Measurements from ENCODE around the gene HDAC10.

The HDAC10 gene

DNA sequence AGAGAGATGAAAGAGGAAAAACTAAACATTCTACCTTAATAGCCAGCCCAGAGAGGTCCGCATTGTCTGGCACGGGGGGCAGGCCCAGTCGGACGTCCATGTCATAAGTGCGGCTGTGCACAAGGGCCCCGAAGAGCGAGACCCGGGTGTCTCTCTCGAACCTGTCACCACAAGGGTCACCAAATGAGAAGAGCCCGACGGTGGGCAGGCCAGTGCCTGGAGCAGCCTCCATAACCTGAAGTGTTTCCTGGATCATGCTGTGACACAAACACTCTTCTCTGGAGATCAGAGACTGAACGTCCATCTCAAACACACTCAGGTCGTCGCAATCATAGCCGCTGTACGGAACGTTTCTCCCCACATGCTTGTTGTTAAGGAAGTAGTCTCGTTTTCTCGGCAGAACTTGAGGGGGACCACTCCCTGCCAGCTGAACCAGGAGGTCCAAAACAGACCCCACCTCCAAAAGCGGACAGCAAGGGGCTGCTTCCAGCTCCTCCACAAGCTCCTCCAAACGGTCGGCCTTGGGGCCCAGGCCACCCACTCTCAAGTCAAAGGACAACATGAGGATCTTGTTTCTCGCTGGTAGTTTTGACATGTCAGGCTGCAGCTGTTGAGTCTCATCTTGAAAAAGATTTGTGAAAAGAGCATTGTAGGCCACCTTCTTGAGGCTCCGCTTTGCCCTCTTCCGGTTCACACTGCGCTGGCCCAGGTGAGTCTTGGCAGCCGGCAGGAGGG lies 7.2 kb downstream of the HDAC10 start:
- in situ Hi-C loops (cut with MboI; ENCODE audit: low sequenced_read_pairs): no loop called here
- Histone ChIP-seq H3K4me3 (peak overlapping the region; percentile 100), H3K9me3 (no peaks in the 10 kb centered on the region), H3K36me3 (replicated peaks) (peaks cover 43% of the 10 kb centered on the region), H3K27me3 (ENCODE audit: low read depth) (no peaks in the 10 kb centered on the region), H3K4me1 (peaks cover 3% of the 10 kb centered on the region; the same call in 1 of the 2 replicates)
- DNase-seq (ENCODE audit: low spot score in 2 of 2): no peak

DNA sequence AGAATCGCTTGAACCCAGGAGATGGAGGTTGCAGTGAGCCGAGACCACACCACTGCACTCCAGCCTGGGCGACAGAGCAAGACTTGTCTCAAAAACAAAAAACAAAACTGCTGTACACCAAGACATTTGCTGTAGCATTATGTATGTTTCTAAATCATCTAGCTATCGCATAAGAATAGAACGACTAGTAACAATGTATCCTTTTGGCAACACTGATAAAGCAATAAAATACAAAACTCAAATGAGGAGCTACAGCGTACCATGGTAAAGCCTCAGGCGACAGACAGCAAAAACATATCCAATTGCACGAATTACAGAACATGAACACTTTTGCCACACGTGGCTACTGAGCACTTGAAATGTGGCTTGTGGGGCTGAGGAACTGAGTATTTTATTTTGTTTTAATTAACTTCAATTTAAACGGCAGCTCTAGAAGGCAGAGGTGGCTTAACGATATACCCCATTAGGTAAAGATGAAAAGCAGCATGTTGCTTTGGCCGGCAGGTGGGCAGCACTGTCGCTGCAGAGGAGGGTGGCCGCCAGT lies 8.6 kb downstream of the HDAC10 start:
- H3K9me3 ChIP-seq: no peaks in the 10 kb centered on the region
- H3K4me1 ChIP-seq: peaks cover 3% of the 10 kb centered on the region; the same call in 1 of the 2 replicates
- in situ Hi-C loops (cut with MboI; ENCODE audit: low sequenced_read_pairs): no loop called here
- peak overlapping the region; percentile 100 for H3K4me3 ChIP-seq
- H3K27me3 ChIP-seq (ENCODE audit: low read depth): no peaks in the 10 kb centered on the region
- peaks cover 31% of the 10 kb centered on the region for H3K36me3 ChIP-seq (replicated peaks)
- peak in 1 of 2 experiments; percentile 11 for DNase-seq (ENCODE audit: low spot score in 2 of 2)

DNA sequence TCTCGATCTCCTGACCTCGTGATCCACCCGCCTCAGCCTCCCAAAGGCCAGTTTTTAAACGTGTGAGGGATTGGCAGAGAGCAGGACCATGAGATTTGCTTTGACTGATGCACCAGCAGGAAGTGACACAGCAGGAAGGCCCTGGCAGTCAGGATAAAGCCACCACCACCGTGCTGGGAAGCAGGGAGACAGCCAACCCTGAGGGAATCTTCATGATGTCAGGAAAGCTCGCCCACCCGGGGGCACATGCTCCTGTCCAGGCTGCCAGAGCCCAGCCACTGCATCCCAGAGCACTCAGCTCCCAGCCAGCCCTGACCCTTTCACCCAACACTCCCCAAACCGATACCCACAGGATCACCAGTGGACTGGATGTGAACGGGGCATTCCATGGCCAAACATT lies 12.3 kb downstream of the HDAC10 start:
- Histone ChIP-seq H3K36me3 (replicated peaks) (0 out of 2 replicates have a peak, but pooled peaks cover 5% of the 10 kb centered on the region), H3K9me3 (no peaks in the 10 kb centered on the region), H3K27me3 (ENCODE audit: low read depth) (no peaks in the 10 kb centered on the region), H3K4me1 (peaks cover 3% of the 10 kb centered on the region; the same call in 1 of the 2 replicates), H3K4me3 (no peak overlapping the region)
- in situ Hi-C loops (cut with MboI; ENCODE audit: low sequenced_read_pairs): no loop called here
- no peak for DNase-seq (ENCODE audit: low spot score in 2 of 2)

DNA sequence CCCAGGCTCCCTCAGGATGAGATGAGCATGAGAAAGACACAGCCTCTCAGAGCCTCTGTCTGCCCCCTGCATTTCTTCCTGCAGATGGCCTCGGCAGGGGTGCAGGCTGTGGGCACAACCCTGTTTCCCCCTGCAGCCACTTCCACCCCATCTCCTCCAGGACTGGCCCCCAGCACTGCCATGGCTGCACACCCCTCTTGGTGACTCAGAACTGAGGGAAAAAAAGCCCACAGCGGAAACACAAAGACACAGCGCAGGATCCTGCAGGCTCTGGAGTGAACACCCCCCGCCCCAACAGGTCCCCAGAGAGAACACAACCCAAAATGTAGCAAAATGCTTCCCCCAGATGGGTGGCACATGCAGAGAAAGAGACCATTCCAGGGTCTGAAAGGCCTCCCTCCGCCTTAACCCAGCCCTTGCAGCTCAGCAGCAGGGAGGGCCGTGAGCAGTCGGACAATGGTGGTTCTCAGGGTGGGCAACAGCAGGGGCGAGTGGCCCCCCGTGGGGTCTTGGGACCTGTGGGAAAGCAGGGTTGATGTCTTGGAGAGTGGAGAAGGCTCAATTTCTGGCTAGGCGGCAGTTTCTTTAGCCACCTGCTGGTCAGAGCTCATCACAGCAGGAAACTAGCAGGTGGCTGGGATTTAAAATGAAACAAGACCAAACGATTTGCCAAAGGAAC lies 14.2 kb downstream of the HDAC10 start:
- no peaks in the 10 kb centered on the region for H3K27me3 ChIP-seq (ENCODE audit: low read depth)
- H3K9me3 ChIP-seq: no peaks in the 10 kb centered on the region
- in situ Hi-C loops (cut with MboI; ENCODE audit: low sequenced_read_pairs): no loop called here
- no peak overlapping the region for H3K4me3 ChIP-seq
- 0 out of 2 replicates have a peak, but pooled peaks cover 5% of the 10 kb centered on the region for H3K36me3 ChIP-seq (replicated peaks)
- H3K4me1 ChIP-seq: peaks cover 3% of the 10 kb centered on the region; the same call in 1 of the 2 replicates
- no peak for DNase-seq (ENCODE audit: low spot score in 2 of 2)

DNA sequence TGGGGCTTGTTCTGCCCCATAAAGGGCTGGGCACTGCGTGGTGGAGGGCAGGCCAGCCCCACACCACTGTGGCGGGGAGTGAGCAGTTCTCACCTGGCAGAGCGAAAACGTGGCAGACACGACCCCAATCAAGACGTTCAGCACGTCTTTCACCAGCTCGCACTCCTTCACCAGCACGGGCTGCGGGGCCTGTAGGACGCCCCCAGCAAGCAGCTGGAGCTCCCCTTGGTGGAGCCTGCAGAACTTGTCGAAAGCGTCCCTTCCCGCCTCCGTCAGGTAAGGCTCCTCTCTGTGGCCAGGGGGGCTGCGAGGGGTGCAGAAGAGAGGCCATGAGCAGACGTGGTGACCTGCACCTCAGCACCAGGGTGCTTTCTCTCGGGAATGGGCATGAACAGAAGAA lies 17.8 kb downstream of the HDAC10 start:
- Histone ChIP-seq H3K36me3 (replicated peaks) (0 out of 2 replicates have a peak, but pooled peaks cover 6% of the 10 kb centered on the region), H3K27me3 (ENCODE audit: low read depth) (no peaks in the 10 kb centered on the region), H3K4me1 (no peaks in the 10 kb centered on the region), H3K4me3 (no peak overlapping the region), H3K9me3 (no peaks in the 10 kb centered on the region)
- DNase-seq (ENCODE audit: low spot score in 2 of 2): no peak
- in situ Hi-C loops (cut with MboI; ENCODE audit: low sequenced_read_pairs): no loop called here

DNA sequence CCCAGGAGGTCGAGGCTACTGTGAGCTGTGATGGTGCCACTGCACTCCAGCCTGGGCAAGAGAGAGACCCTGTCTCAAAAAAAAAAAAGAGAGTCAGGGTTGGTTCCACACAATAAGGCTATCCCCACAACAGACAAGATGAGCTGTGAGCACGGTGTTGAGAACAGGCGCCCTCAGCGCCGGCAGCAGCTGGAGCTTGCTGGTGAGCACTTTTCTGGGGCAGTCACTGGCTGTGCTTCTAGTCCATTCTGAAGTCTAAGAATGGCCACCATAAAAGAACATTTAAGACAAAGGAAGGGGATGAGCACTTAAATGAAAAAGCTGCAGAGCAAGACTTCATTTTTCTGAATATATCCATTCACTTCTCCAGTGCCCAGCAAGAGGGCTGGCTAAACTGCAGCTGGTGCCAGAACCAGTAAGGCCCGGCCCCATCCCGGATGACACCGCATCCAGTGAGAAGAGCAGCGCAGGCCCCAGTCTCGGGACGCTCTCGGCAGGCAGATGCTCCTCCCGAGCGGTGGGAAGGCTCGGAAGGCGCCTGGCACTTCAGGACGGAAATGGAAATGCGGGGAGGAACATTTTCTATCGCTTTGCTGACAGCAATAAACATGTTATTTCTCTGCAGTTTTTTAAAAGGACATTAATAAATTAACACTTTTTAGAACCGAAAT lies 18.4 kb downstream of the HDAC10 start:
- no peaks in the 10 kb centered on the region for H3K27me3 ChIP-seq (ENCODE audit: low read depth)
- H3K4me1 ChIP-seq: no peaks in the 10 kb centered on the region
- H3K36me3 ChIP-seq (replicated peaks): 0 out of 2 replicates have a peak, but pooled peaks cover 6% of the 10 kb centered on the region
- H3K4me3 ChIP-seq: no peak overlapping the region
- no peak for DNase-seq (ENCODE audit: low spot score in 2 of 2)
- in situ Hi-C loops (cut with MboI; ENCODE audit: low sequenced_read_pairs): no loop called here
- H3K9me3 ChIP-seq: no peaks in the 10 kb centered on the region

DNA sequence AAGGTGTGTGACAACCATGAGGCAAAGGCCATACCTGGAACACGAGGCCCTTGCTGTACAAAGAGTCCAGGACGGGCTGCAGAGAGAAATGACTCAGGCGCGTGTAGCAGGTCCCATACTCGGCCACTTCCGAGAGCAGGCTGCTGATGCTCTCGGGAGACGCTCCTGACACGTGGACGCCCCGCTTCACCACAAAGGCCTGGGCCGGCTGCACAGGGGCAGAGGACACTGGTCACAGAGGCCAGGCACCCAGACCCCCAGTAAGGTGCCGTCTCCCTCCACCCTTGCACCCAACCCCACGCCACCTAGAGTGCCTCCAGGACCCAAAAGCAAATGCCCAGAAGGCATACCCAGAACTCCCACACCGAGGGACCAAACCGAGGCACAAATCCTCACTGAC lies 21.7 kb downstream of the HDAC10 start:
- no peaks in the 10 kb centered on the region for H3K27me3 ChIP-seq (ENCODE audit: low read depth)
- H3K4me3 ChIP-seq: no peak overlapping the region
- peaks cover 15% of the 10 kb centered on the region for H3K36me3 ChIP-seq (replicated peaks)
- DNase-seq (ENCODE audit: low spot score in 2 of 2): no peak
- in situ Hi-C loops (cut with MboI; ENCODE audit: low sequenced_read_pairs): no loop called here
- H3K4me1 ChIP-seq: no peaks in the 10 kb centered on the region
- no peaks in the 10 kb centered on the region for H3K9me3 ChIP-seq

DNA sequence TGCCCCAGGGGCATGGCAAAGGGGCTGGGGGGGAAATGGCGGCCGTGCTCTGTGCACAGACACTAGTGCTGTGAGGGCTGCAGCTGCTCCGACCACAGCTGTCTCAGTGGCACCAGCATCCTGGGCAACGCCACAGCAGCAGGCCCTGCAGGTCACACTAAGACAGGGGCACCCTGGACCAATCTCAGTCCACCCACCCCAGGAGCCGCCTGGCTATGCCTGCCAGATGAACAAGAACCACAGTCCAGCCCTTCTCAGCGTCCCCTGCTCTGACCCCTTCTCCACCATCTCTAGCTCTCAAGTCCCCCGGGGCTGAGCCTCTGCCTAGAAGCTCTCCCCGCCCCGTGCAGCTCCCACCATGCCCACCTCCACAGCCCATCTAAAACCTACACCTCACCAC lies 22.7 kb downstream of the HDAC10 start:
- H3K9me3 ChIP-seq: no peaks in the 10 kb centered on the region
- in situ Hi-C loops (cut with MboI; ENCODE audit: low sequenced_read_pairs): no loop called here
- H3K27me3 ChIP-seq (ENCODE audit: low read depth): no peaks in the 10 kb centered on the region
- H3K36me3 ChIP-seq (replicated peaks): peaks cover 21% of the 10 kb centered on the region
- no peak overlapping the region for H3K4me3 ChIP-seq
- no peaks in the 10 kb centered on the region for H3K4me1 ChIP-seq
- DNase-seq (ENCODE audit: low spot score in 2 of 2): no peak

DNA sequence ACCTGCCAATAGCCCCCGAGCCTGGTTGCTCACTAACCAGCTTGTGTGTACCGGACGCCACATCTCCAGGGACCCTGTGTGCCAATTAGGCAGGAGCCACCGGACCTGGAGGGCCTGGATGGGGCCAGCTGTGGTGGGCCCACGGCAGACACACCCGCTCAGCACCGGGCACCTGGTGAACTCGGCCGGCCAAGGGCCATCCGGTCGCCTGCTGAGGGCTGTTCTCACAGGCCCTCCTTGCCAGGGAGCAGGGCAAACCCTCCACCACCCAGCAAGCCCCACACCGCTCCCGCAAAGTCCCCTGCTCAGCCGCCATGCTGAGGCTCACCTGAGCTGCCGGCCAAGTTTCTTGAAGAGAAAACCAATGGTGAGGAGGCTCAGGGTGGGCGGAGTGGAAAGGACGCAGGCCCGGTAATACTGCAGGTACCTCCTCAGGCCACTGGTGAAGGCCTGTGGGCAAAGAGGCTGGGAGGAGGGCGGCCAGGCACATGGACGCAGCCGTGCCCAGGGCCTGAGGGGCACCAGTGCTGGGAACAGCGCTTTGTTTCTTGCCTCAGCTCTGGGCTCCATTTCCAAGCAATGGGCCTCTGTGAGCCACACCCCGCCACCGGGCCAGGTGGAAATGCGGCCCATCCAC lies 23.4 kb downstream of the HDAC10 start:
- H3K9me3 ChIP-seq: no peaks in the 10 kb centered on the region
- no peaks in the 10 kb centered on the region for H3K27me3 ChIP-seq (ENCODE audit: low read depth)
- in situ Hi-C loops (cut with MboI; ENCODE audit: low sequenced_read_pairs): no loop called here
- H3K36me3 ChIP-seq (replicated peaks): peaks cover 28% of the 10 kb centered on the region
- H3K4me3 ChIP-seq: no peak overlapping the region
- H3K4me1 ChIP-seq: no peaks in the 10 kb centered on the region
- DNase-seq (ENCODE audit: low spot score in 2 of 2): no peak

DNA sequence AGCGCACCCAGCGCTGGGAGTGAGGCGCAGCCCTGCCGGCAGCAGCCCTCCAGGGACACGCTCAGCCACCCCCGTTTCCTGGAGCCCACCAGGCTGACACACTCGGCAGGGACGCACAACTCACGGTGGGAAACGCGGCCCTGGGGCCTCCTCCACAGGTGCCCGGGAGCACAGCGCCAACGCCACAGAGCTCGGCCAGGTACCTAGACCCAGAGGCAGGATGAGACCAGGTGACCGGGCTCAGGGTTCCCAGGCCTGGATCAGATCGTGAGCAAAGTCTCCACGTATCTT lies 24.2 kb downstream of the HDAC10 start:
- Histone ChIP-seq H3K9me3 (no peaks in the 10 kb centered on the region), H3K4me3 (no peak overlapping the region), H3K27me3 (ENCODE audit: low read depth) (no peaks in the 10 kb centered on the region), H3K4me1 (no peaks in the 10 kb centered on the region), H3K36me3 (replicated peaks) (peaks cover 36% of the 10 kb centered on the region)
- DNase-seq (ENCODE audit: low spot score in 2 of 2): no peak
- in situ Hi-C loops (cut with MboI; ENCODE audit: low sequenced_read_pairs): no loop called here

DNA sequence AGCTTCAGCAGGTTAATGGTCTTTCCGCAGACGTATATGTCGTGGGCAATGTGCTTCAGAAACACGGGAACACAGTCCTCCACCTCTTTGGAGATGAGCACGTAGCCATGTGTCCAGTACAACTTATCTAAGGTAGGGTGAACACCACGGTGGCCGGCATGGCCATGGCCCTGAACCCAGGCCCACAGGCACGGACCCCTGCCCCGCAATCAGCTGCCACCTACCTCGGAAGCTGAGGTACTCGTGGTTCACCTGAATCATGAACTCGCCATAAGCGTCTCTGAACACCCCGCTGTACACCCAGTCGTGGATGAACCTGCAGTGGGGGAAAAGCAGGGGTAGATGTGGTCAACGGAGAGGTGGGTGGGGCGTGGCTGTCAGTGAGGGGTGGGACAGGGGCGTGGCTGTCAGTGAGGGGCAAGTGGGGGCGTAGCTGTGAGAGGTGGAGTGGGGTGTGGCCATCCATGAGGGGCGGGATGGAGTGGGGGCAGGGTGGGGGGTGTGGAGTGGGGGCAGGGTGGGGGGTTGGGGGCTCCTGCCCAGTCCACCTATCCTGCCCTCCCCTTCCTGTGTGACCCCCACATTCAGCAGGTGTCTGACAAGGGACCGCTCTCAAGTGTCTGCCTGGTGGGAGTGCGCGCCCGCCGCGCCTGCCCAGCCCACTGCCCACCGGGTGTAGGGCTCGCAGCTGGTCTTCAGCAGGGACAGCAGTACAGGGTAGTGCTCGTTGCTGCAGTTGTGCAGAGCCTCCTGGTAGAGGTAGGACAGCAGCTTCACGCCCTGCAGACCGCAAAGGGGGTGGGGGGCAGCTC lies 24.8 kb downstream of the HDAC10 start:
- H3K4me3 ChIP-seq: no peak overlapping the region
- in situ Hi-C loops (cut with MboI; ENCODE audit: low sequenced_read_pairs): no loop called here
- H3K4me1 ChIP-seq: no peaks in the 10 kb centered on the region
- no peaks in the 10 kb centered on the region for H3K27me3 ChIP-seq (ENCODE audit: low read depth)
- no peaks in the 10 kb centered on the region for H3K9me3 ChIP-seq
- no peak for DNase-seq (ENCODE audit: low spot score in 2 of 2)
- H3K36me3 ChIP-seq (replicated peaks): peaks cover 42% of the 10 kb centered on the region

DNA sequence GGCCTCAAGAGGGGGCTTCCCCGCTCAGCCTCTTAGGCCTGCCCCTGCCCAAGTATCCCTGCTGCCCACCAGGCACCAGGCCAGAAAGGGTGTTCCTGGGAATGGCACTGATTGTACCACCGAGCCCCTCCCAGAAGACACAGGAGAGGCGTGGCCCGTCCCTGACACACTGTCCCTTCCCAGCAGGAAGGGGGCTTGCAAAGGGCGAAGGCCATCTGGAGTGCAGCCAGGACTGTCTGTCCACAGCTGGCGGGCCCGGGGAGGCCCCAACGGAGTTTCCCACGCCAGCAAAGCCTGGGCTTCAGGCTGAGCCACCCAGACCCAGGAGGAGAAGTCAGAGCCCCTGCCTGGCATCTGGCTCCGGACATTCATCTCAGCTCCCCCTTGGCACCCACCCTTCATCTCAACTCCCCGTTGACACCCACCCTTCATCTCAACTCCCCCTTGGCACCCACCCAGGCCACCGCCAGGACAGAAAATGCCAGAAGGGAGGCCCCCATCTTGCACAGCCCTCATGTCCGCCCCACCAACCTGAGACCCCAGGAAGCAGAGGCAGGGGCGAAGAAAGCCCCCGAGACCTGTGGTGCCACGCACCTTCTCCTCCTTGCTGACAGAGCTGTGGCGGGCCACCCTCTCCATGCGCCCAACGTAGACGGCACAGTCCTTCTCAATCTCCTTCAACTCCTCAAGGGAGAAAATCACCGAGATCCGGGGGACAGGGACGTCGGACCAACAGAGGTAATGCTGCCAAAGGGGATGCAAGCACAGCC lies 25.7 kb downstream of the HDAC10 start:
- in situ Hi-C loops (cut with MboI; ENCODE audit: low sequenced_read_pairs): no loop called here
- Histone ChIP-seq H3K27me3 (ENCODE audit: low read depth) (no peaks in the 10 kb centered on the region), H3K9me3 (no peaks in the 10 kb centered on the region), H3K36me3 (replicated peaks) (peaks cover 45% of the 10 kb centered on the region), H3K4me3 (no peak overlapping the region), H3K4me1 (no peaks in the 10 kb centered on the region)
- DNase-seq (ENCODE audit: low spot score in 2 of 2): no peak

All from HAP-1 (cell line).